Measurements from ENCODE around the gene PSMB10. TPM values are rescaled to one million over a fixed set of nuclear protein-coding genes. Genes with fewer than 3 reads are reported as not detected.
"Not testable (repeated sequence)": the region's sequence is repeated elsewhere in the genome, so short reads cannot be mapped to it uniquely, and the experiment has no call there.

PSMB10 gene
- total RNA-seq, 3 donors from 2014 or later: 32.1 to 46.2 (median 34.1) TPM

GRCh38 chr16:67939507-67940445 lies 3.1 kb upstream of the PSMB10 start:
- Histone ChIP-seq H3K27ac (peak overlapping the region in 1 of 2 donors; percentile 65), H3K36me3 (no peaks in the 10 kb centered on the region), H3K4me1 (peaks cover 12 to 13% of the 10 kb centered on the region in 2 donors), H3K9me3 (no peaks in the 10 kb centered on the region), H3K27me3 (no peaks in the 10 kb centered on the region), H3K4me3 (no peak overlapping the region)
- DNase-seq (ENCODE audit: low spot score in 2 of 2): no peak
- intact Hi-C loops (cut with DNase I; ENCODE audit: low total_unique reads): no loop called here
- TF ChIP-seq POLR2A (IDR thresholded peaks at IDR 0.05) (no peak), POLR2AphosphoS5 (IDR thresholded peaks at IDR 0.05) (no peak), CTCF (IDR thresholded peaks at IDR 0.05) (no peak)

GRCh38 chr16:67937713-67938112 lies 1.1 kb upstream of the PSMB10 start:
- H3K27me3 ChIP-seq; H3K36me3 ChIP-seq; H3K27ac ChIP-seq; H3K4me3 ChIP-seq; DNase-seq (ENCODE audit: low spot score in 2 of 2); intact Hi-C loops (cut with DNase I; ENCODE audit: low total_unique reads); H3K9me3 ChIP-seq: not testable (repeated sequence)
- H3K4me1 ChIP-seq: peaks cover 9 to 12% of the 10 kb centered on the region in 2 donors

GRCh38 chr16:67936880-67937605 lies 393 bp upstream of the PSMB10 start:
- Histone ChIP-seq H3K27ac (peak overlapping the region; percentile 89 to 98), H3K27me3 (no peaks in the 10 kb centered on the region), H3K4me3 (peak overlapping the region; percentile 84 to 89 (median 86)), H3K36me3 (no peaks in the 10 kb centered on the region), H3K4me1 (peaks cover 9 to 12% of the 10 kb centered on the region in 2 donors), H3K9me3 (no peaks in the 10 kb centered on the region)
- intact Hi-C loops (cut with DNase I; ENCODE audit: low total_unique reads): no loop called here
- TF ChIP-seq POLR2AphosphoS5 (IDR thresholded peaks at IDR 0.05): peak in 1 of 3 donors; percentile 46
- no peak for TF ChIP-seq CTCF (IDR thresholded peaks at IDR 0.05)
- peak in 1 of 2 donors; percentile 56 for DNase-seq (ENCODE audit: low spot score in 2 of 2)

GRCh38 chr16:67935402-67936123 lies 1.1 kb downstream of the PSMB10 start:
- Histone ChIP-seq H3K36me3 (no peaks in the 10 kb centered on the region), H3K4me3 (peak overlapping the region; percentile 84 to 89 (median 86)), H3K9me3 (no peaks in the 10 kb centered on the region), H3K27ac (peak overlapping the region; percentile 89 to 98), H3K27me3 (no peaks in the 10 kb centered on the region), H3K4me1 (peaks cover 9 to 12% of the 10 kb centered on the region in 2 donors)
- TF ChIP-seq POLR2AphosphoS5 (IDR thresholded peaks at IDR 0.05): peak; percentile 86 to 92 (median 90)
- peak in 1 of 3 donors; percentile 8 for TF ChIP-seq CTCF (IDR thresholded peaks at IDR 0.05)
- peak; percentile 77 for TF ChIP-seq POLR2A (IDR thresholded peaks at IDR 0.05)
- DNase-seq (ENCODE audit: low spot score in 2 of 2): peak; percentile 95 to 97
- intact Hi-C loops (cut with DNase I; ENCODE audit: low total_unique reads): no loop called here

GRCh38 chr16:67935101-67935401 lies 1.6 kb downstream of the PSMB10 start:
- Histone ChIP-seq H3K4me1 (peaks cover 9 to 12% of the 10 kb centered on the region in 2 donors), H3K4me3 (peak overlapping the region; percentile 84 to 89 (median 86)), H3K36me3 (no peaks in the 10 kb centered on the region), H3K9me3 (no peaks in the 10 kb centered on the region), H3K27ac (peak overlapping the region; percentile 89 to 98), H3K27me3 (no peaks in the 10 kb centered on the region)
- DNase-seq (ENCODE audit: low spot score in 2 of 2): no peak
- TF ChIP-seq POLR2AphosphoS5 (IDR thresholded peaks at IDR 0.05) (no peak), CTCF (IDR thresholded peaks at IDR 0.05) (no peak), POLR2A (IDR thresholded peaks at IDR 0.05) (no peak)
- intact Hi-C loops (cut with DNase I; ENCODE audit: low total_unique reads): no loop called here
